ENCODE data around the gene TPRG1.

TPRG1 gene

GRCh38 chr3:189165092-189165612 is 6.6 kb upstream of the TPRG1 start:
- no peak for DNase-seq (ENCODE audit: low read depth in 2 of 2)

DNA sequence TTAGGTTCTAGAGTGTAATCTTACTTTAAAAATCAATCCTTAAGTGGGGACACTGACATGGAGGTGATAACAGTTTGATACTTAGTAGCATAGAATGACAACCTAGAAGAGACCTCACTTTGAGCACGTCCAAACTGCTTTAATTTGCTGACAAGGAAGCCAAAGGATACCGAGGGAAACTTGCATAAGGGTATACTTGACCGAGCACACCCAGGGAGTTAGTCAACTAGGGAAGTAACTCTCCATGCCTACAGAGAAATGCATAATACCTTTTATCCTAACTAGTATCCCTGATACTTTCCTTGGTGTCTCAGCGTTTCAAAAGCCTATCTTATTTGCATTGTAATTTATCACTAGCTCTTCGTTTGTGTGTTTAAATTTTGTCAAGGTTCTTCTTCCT is 5.5 kb upstream of the TPRG1 start:
- DNase-seq (ENCODE audit: low read depth in 2 of 2): no peak

GRCh38 chr3:189167027-189167766 is 4.6 kb upstream of the TPRG1 start:
- no peak for DNase-seq (ENCODE audit: low read depth in 2 of 2)

DNA sequence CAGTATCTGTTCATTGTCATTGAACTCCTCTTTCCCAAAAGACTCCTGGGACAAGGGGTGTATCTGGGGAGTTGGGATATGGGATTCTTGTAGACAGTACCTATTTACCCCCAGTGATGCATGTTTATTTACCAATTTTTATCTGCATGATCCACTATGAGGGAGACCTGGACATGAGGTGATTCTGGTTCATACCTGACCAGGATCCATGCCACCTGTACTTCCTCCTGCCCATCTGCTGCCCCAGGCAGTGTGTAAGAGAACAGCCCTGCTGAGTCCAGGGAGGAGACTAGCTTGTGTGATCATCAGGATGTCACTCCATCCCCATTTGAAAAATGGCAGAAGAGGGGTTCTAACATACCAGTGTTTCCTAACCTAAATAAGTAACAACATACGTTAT is 3.1 kb upstream of the TPRG1 start:
- DNase-seq (ENCODE audit: low read depth in 2 of 2): no peak

GRCh38 chr3:189169728-189170127 is 2.0 kb upstream of the TPRG1 start:
- DNase-seq (ENCODE audit: low read depth in 2 of 2): no peak

DNA sequence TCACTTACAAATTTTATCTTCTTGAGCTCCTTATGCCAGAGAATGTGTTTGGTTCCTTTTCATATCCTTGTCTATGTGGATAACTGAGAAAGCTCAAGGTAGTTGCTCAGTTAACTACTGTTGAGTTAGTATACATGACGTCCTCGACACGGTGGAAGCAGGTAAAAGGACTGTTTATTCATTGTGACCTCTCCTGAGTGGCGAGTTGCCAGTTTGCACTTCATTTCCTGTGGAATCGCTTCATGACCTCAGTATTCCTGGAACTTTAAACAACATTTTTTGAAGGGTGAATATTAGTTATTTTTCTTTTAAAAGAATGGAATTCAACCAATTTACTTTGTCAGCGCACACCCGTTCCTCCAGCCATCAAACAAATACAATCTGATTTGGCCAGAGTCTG is 1.2 kb upstream of the TPRG1 start:
- DNase-seq (ENCODE audit: low read depth in 2 of 2): no peak

- DNase-seq (ENCODE audit: low read depth in 2 of 2): no peak
Observed at GRCh38 chr3:189172668-189173419, 1.1 kb downstream of the TPRG1 start.

- DNase-seq (ENCODE audit: low read depth in 2 of 2): no peak
Observed at GRCh38 chr3:189184566-189184965, 12.8 kb downstream of the TPRG1 start.

GRCh38 chr3:189186101-189186500 is 14.3 kb downstream of the TPRG1 start:
- DNase-seq (ENCODE audit: low read depth in 2 of 2): no peak

DNA sequence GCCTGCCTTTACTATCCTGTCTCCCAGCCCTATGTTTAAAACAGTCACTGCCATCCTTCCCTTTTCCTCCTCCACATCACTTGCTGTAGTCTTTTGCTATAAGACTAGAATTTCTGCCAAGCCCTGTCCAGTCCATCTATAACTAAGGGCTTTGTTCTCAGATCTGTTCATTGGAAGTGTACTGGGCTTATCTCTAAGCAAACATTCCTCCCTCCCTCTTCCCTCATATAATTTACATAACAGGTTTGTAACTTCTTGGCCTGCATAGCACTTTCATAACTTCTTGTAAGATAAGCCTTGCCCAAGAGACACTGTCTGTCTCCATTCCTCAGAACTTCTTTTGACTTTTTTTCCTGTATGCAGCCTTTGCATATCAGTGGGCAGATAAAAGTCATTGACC is 16.7 kb downstream of the TPRG1 start:
- no peak for DNase-seq (ENCODE audit: low read depth in 2 of 2)

- DNase-seq (ENCODE audit: low read depth in 2 of 2): no peak
Observed at GRCh38 chr3:189192725-189193124, 21.0 kb downstream of the TPRG1 start.

- no peak for DNase-seq (ENCODE audit: low read depth in 2 of 2)
Observed at GRCh38 chr3:189195302-189195701, 23.5 kb downstream of the TPRG1 start.

GRCh38 chr3:189202106-189202505 is 30.3 kb downstream of the TPRG1 start:
- no peak for DNase-seq (ENCODE audit: low read depth in 2 of 2)

DNA sequence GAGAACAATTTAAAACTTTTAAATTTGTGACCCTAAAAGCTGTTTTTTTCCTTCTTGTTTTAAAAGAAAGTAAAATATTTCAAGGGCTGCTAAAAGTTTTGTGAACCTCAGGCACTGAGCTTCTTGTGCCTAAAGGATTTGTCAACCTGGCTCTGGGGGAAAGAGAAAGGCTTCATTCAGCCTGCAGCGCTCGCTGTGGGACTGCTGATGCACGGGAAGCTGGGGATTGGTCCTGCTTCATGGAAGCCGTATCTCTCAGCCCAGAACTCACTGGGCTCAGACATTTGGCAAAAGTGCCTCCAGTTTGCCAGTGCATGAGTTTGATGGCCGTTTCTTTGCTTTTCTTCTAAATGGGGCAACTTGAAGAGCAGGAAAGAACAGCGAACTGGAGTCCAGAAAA is 30.8 kb downstream of the TPRG1 start:
- DNase-seq (ENCODE audit: low read depth in 2 of 2): no peak

GRCh38 chr3:189204167-189204866 is 32.5 kb downstream of the TPRG1 start:
- no peak for DNase-seq (ENCODE audit: low read depth in 2 of 2)

DNA sequence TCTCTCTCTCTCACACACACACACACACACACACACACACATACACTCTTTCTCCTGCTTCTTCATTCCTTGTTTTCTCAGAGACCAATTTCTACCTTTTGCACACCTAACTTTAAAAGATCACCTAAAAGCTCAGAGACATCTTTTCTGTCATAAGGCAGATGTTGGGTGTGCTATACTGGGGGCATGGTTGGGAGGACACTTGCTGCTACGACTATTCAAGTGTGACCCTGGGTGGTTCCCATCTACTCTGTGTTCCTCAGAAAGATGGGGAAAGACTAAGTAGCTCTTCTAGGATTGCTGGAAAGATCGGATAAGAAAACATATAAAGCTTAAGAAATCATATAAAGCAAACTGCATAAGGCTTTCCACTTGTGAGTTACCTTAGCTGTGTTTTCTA is 33.2 kb downstream of the TPRG1 start:
- DNase-seq (ENCODE audit: low read depth in 2 of 2): no peak

DNA sequence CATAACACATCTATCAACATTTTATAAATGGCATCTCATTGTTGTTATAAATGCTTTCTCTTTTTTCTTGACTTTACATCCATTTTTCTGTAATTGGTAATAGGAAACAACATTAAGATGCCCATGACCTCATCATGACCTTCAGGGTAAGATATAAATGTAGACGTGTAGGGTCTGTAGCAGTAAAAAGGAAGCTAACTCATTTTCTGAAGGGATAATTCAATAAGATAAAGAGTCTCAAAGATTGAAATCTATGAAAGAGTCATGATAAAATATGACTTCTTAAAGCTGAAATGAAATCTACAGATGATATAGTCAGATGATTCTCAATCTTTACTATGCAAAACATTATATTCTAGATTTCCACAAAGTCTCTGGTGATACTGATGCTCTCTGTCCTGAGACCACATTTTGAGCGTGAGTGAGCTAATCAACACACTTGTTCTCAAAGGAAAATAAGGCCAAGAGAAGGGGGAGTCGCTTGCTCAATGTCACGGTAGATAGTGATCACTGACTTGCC is 38.5 kb downstream of the TPRG1 start:
- DNase-seq (ENCODE audit: low read depth in 2 of 2): no peak

- no peak for DNase-seq (ENCODE audit: low read depth in 2 of 2)
Observed at GRCh38 chr3:189212681-189213080, 40.9 kb downstream of the TPRG1 start.

DNA sequence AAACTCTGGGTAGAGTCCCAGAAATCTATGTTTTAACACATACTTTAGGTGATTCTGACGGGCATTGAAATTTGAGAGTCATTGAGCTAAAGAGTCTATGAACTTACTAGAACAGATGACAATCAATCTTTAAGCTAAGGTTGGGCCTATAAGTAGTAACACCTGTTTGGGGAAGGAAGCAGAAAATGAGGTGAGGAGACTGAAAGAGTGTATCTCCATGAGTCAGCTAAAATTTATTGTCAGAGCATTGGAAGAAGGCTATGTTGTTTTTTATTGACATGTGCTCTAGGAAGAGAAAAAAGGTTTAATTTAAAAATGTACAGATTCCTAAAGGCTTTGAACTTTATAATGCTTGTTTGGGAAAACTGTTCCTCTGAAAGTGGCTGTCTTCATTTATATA is 42.9 kb downstream of the TPRG1 start:
- DNase-seq (ENCODE audit: low read depth in 2 of 2): no peak

DNA sequence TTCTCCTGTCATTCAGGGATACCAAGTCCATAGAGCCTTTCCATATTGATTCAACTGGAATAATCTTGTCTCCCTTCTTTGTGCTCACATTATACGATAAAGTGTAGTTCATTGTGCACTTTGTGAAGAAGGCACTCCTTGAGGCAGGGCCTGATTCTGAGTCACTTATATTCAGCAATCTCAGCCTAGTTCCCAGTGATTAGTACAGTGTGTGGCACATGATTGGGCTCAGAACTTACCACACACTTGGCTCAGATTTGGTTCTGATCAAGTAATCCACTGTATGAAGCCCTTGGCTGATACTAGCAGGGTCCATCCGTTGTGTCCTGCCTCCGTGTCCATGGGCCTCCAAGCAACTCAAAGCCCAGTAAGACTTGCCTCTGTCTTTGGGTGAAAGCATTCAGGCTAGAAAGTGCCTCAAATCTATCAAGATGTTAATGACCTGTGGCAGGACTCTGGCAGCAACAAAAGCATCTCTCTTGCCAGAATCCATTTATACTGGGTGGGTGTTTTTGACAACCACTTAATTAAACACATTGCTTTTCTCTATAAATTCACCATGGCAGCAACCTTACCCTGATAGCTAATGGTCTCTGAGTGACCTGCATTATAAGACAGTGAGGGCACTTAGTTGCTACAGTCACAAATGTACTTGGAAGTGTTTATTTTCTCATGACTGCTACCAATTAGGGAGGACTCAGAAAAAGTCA is 51.3 kb downstream of the TPRG1 start:
- no peak for DNase-seq (ENCODE audit: low read depth in 2 of 2)

DNA sequence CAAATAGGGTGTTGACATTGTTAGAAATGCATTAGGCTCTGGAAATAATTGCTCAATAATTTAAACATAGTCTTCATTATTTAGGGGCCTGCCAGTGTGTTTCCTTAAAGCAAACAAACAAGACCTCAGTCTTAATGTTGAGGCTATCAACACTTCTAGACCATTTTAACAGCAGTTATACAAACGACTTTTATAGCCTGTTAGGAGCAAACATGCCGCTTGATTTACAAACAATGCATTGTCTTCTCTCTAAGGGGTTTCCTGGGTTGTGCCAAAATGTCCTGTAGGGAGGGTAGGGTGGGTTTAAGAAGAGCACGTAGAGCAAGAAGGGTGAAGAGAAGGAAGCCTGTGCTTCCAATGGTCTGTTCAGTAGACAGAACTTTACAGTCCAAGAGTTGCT is 53.7 kb downstream of the TPRG1 start:
- no peak for DNase-seq (ENCODE audit: low read depth in 2 of 2)

DNA sequence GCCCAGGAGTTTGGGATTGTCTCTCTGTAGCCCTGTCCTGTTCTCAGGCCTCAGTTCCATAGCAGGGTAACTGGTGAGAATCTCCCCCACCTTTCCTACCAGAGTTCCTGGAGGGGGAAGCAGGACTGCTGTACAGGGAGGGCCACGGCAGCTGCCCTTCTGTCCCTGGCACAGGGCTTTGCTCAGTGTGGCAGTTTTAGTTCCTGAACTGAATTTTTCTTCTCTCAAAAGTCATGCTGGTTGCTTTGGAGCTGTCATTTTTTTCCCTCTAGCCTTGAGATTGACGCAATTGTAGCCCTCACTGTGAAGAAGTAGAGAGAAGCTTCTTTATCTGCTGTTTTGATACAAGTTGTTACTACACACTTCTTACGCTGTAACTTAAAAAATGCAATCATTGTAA is 55.5 kb downstream of the TPRG1 start:
- DNase-seq (ENCODE audit: low read depth in 2 of 2): no peak
